ENCODE results near the gene ARFGAP3.

Gene ARFGAP3

DNA sequence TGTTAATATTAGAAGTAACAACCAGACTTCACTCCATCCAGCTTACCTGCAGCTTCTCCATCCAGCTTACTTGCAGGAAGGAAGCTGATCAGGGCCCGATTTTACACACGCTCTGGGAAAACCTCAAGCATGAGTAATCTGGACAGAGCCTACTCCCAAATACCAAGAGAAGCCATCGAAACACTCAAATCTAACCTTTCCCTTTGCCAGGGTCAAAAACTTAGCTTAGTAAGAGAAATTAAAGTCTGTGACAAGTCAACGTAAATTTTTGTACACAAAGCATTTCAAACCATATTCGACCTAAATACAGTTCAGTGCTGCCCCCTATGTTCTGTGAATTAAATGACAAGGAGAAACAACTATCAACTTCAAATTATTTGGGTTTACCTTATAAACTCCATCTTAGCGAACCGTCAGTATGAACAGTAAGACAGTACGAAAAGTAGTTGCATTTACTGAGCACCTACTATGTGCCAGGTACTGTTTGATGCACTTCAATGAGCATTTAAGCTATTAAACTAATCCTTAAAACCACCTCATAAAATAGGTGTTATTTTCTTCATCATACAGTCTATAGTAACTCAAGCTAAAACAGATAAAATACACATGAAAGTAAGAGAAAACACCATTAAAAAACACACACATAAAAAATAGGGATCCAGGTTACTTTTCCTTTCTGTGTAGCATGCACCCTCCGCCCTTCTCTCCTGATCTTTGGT, 36.9 kb downstream of the ARFGAP3 start:
- peak; percentile 63 for DNase-seq (ENCODE audit: low spot score)

DNA sequence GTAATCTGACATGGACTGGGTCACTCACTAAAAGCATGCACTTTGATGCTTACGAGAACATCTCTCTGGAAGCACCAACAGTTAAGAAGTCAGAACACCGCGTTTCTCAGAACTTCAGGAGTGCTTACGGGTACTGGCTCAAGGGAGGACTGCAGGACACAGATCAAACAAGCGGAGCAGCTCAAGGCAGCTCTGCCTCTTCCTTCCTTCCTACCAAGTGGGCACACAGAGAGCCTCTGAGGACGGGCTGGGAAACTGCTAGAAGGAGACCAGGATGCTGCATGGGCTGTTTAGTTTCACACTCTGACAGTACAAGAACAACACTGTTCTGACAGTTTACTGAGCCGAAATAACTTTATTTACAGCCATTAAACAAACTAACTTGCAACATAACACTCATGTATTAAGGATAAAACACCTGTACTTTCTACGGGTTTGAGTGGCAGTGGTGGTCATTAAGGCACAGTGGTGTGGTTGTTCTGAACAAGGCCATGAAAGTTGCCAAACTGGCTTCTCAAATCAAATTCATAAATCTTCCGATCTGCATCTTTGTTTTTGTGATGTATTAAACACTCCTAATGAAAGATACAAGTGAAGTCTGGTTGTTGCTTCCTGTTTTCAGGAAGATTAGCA, 37.5 kb downstream of the ARFGAP3 start:
- no peak for DNase-seq (ENCODE audit: low spot score)

DNA sequence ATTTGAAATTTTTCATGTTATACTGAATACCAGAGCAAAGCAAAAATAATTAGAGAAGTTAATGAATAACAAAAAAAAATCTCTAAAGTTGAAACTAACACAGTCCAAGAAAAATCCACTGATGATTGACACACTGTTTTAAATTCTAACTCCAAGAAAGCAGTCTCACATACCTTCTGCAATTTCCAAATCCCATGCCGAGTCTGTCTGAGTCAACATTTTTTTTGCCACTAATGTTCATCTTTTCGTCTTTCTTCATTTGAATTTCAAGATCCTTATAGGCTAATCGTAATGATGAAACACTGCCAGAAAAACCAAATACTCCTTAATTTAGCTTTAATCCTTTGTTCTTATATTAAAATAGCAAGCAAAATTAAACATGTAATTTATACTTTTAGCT, 39.5 kb downstream of the ARFGAP3 start:
- peak; percentile 29 for DNase-seq (ENCODE audit: low spot score)

DNA sequence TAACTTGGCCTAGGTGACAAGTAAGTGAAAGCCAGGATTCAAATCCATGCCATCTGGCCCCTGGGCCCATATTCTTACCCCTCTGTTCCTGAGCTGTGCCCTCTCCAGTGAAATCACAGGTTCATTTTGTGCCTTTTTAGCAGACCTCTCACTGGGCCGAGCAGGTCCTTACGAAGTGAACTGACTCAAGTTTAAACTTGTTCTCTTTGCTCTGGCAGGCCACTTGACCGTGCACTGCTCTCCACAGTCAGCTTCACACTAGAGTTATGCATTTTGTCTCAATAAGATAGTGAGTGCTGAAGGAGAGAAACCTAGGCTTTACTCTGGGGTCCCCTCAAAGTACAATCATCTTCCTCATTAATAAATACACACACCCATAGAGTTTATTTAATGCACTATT, 40.7 kb downstream of the ARFGAP3 start:
- no peak for DNase-seq (ENCODE audit: low spot score)

DNA sequence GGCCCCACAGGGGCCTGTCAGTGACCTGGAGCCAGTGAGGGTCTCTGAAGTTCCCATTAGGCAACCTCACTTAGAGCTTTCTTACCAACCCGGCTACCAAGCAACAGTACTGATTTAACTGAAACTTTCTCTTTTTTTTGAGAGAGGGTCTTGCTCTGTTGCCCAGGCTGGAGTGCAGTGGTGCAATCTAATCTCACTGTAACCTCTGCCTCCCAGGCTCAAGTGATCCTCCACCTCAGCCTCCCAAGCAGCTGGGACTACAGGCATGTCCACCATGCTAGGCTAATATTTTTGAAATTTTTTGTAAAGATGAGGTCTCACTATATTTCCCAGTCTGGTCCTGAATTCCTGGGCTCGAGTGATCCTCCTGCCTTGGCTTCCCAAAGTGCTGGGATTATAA, 42.5 kb downstream of the ARFGAP3 start:
- no peak for DNase-seq (ENCODE audit: low spot score)

DNA sequence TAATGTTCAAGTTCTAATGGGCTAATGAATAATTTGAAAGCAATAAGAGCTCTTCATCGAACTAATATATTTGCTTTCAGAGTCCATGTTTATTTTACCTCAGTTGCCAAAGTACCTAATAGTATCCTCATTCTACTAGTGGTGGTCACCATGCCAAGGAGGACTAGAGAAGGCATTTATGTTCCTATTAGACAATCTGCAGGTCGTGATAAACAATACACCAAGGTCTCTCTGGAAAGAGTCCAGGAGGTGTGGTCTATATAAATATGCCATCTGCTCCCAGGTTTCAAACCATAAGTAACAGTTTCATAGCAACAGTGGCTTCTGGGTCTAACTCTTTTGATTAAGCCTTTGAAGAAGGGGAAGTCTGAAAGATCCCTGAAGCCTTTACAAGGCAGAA, 42.9 kb downstream of the ARFGAP3 start:
- no peak for DNase-seq (ENCODE audit: low spot score)

DNA sequence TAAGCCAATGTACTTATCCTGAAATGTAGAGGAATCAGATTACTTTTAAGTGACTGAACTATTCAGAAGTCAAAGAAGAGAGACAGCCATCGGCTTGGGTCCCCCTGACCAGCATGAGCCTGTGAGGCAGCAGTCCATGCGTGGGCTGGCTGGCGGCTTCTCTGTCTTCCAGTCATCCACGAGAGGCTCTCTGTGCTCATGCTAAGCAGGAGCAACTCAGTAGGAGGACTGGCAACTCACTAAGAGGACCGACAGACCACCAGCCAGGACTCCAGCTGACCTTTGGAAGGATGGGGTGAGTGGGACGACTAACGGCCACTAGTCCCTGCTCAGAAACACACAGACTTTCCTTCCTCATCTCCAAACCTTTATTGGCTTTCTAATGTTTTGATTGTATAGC, 43.6 kb downstream of the ARFGAP3 start:
- no peak for DNase-seq (ENCODE audit: low spot score)

DNA sequence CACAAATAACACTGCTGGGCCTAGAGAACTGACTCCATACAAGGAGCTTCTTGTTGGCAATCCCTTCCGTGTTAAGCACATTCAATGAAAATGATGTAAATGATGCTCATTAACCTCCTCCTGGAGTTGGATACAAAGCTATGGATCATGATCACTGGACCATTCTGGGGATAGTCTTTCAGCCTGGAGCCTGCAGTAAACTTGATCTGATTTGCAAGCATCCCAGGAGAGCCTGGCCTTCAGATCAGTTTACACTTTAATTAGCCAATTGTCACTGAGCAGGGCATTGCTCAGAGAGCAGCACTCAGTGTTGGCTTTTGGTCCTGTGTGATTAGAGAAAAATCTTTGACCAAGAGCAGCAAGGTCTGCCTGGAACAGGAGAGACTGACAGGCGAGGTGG, 45.6 kb downstream of the ARFGAP3 start:
- no peak for DNase-seq (ENCODE audit: low spot score)

DNA sequence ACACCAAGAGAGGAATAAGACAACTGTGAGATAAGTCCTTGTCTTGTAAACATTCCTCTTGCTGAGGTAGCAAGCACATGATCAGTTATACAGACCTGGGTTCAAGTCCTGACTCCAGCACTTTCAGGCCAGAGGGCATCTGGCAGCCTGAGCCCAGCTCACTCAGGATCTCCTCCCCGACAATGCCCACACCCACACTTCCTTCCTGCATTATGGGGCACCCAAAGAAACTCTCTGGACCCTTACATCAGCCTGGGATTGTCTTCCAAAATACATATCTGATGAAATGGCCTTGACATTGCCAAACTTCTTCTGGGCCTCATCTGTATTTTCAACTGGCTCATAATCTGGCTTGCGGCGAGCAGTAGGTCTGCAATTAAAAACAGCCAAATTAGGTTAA, 48.6 kb downstream of the ARFGAP3 start:
- no peak for DNase-seq (ENCODE audit: low spot score)

DNA sequence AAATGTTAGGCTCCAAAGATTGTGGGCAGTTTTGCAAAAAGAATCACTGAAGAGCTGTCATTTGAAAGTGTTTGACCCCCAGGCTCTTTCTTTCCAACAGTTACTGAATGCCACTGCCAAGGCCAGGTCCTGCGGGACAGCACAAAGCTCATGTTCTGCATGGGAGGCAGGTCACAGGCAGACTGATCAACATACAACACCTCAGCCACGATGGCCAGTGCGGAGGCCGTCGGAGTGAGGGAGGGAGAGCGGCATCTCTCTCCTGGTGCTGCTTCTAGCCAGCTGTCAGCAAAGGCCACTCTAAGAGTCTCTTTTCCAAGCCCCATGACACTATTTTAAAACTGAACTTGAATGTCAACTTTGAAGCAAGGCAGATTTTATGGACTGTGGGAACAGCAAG, 49.9 kb downstream of the ARFGAP3 start:
- DNase-seq (ENCODE audit: low spot score): no peak

DNA sequence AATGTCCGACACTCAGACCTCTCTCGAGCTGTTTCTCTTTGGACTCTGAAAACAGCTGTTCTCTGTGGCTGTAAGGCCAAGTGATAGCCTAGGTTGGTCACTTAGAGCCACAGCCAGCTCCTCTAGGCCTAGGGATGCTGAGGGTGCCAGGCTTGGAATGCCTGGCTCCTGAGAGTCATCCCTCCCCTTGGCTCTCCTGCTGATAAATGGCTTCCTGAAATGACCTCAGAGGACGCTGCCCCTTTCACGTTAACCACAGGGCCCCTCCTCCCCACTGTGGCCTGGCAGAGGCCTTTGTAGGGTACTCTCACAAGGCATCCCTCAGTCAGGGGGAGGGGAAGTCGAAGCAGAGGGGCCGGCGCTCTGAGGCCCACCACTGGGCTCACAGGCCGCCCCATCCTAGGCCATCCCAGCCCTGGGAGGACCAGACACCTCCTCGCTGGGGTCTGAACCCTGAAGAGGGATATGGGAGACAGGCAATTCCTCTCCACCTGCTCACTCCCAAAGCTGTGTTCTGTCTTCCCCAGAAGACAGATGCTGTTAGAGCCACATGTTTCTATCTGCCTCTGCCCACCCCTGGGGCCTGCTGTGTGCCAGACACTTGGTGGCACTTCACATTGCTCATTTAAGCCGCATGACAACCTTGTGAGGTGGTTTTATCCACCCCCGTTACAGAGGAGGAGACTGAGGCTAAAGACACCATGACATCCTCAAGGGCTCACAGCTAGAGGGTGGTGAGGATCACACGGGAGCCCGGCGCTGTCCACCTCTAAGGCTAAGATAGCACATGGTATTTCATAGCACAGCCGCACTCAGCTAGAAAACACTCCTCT, 50.9 kb downstream of the ARFGAP3 start:
- no peak for DNase-seq (ENCODE audit: low spot score)

DNA sequence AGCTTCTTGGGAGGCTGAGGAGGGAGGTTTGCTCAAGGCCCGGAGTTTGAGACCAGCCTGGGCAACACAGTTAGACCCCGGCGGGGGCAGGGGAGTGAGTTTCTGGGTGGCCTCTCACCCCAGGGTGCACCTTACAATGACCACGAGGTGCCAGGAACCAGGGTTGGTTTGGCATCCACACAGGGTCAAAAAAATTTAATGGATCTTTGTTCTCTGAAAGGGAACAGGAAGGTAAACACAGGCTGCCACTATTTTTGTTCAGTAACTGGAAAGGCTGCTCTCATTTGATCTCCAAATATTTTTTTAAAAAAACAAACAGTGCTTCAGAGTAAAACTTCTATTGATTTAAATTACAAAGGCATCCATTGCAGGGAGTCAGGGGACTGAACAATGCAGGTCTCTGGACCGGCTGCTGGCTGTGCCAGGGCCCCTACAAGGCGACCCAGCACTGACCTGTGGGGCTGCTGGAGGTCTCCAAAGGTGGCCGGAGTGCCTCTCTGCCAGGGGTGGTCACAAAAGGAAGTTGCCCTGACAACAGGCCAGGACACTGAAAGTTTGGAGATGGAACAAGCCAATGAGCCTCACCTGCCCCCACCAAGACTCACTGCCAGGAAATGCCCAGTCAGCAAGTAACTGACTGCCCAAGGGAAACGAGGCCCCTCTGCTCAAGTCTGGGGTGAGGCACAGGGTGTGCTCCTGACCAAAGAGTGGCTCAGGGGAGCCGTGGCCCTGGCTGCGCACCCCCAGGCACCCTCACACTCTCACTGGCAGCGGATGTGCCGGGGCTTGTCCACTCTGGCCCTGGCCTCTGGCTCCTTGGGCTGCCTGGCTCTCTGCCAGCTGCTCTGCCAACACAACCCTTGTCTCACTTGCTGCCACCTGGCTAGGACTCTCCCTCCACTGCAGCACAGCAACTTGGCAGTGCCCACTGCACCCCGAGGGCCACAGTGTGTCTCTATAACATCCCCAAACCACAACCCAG, 51.8 kb downstream of the ARFGAP3 start:
- DNase-seq (ENCODE audit: low spot score): no peak

DNA sequence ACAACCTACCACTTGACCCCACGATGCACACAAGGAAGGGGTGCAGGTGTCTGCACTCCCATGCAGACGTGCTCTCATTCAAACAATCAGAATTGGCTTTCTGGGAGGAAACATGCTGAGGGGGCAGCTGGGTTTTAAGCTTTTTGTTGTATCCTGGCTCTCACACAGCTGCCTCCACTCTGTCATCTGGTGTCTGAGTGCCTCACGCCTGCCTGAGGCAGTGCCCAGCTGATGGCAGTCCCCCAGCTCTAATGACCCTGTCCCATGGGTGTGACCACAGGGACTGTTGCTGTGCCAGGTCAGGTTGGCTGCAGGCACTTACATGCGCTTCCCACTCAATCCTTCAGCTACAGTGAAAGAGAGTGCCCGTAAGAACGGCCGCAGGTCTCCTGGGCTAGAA, 53.7 kb downstream of the ARFGAP3 start:
- DNase-seq (ENCODE audit: low spot score): no peak

DNA sequence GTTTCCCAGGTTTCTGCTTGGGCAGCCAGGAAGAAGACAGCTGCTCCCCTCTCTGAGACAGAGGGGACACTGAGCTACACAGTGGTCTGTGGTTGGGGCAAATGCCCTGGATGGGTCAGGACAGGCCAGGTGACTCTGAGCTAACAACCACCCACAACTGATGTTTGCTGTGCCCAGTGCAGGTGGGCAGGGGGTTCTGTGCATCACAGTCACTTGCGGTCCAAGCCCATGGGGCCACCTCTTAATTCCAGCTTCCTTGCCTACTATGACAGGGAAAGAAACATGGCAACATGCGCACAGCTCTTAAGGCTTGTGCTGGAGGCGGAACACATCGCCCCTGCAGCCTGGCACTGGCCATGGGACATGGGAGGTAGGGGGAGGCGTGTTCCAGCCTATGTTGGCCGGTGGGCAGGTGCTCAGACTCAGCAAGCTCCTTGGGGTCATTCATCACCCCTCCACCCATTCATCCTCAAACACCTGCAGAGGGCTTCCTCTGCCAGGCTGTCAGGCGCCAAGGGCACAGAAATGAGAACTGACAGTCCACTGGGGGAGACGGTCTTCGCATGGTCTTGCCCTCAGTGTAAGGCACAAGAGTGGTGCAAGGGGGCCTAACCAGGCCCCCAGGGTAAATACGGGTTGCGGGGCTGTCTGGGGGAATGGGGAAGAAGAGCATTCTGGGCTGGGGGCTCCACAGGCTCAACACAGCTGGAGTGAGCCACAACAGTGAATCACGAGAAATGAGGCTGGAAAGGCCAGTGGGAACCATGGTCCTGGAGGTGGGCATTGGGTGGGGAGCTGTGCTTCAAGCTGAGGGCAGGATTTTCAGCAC, 55.6 kb downstream of the ARFGAP3 start:
- DNase-seq (ENCODE audit: low spot score): no peak

DNA sequence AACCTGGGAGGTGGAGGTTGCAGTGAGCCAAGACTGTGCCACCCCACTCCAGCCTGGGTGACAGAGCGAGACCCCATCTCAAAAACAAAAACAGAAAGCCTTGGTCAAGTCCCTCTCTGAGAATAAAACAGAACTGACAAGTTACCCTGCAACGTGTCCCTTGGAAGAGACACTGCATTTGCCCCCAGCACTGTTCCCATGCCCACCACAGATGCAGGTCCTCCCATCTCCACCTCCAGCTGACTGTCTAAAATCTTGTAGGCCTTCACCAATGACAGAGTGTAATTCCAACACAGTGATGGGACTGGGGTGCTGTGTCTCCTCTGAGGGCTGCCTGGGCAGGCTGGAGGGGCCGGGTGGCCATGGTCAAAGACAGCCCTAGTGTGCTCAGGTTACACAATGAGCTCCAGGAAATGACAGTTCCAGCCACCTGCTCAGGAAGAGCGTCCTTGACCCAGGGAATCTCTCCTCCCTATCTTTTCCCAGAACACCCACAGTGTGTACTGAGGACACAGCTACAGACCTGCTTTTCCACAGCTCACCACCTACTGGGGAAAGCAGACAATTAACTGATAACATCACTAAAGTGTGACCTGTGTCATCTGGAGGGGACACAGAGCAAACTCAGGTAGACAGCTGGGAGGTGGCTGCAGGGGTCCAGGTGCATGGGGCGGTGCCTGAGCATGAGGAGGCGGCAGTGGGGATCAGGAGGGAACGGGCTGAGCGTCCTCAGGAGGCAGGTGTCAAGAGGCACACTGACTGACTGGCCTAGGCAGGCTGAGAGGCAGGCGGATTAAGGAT, 56.4 kb downstream of the ARFGAP3 start:
- no peak for DNase-seq (ENCODE audit: low spot score)

DNA sequence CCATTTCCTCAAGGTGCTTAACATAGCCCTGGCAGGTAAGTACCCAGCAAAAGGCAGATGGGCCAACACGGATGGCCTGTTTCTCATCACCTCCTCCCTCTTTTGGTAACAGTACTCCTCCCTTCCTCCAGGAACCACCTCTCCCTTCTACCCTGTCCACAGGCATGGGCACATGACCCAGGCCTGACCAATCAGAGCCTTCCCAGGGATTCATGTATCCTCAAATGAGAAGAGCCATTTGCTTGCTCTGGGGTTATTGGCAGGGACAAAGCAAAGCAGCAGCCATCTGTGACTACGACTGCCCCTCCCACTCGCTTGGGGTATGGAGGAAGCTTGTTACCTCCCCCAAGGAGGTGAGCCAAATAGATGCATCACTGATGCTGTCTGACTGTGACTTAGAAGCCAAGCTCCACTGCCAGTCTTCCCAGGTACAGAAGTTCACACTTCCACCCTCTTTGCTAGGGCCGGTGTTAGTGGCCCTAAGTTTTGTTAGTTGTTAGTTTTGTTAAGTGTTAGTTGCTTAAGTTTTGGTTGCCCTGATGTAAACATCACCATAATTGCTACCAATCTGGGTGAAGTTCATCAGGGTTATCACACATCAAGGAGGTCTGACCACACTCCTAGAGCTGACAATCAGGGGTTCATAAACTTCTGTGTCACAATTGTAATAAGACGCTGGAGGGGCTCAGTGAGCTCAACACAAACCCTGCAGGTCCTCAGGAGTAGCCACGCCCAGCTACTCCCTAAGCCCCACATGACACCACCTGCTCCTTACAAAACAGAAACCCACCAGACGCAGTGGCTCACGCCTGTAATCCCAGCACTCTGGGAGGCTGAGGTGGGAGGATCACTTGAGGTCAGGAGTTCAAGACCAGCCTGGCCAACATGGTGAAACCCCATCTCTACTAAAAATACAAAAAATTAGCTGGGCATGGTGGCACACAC, 57.3 kb downstream of the ARFGAP3 start:
- no peak for DNase-seq (ENCODE audit: low spot score)

DNA sequence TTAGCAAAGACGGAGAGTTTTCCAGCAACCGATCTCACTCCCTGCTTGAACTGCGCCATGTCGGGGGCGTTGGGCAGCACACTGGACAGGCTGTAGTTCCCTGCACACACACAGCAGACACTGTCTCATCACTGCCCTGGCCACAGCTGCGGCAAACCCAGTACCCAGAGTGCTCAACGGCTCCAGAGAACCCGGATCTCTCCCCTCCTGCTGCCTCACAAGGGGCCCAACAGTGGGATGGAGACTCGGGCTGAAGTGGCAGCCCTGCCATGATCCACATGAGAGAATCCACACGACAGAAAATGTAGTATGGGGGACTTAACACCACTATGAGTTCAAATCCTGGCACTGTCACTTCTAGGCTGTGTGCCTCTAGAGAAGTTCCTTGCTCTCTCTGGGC, 58.0 kb downstream of the ARFGAP3 start:
- DNase-seq (ENCODE audit: low spot score): no peak

DNA sequence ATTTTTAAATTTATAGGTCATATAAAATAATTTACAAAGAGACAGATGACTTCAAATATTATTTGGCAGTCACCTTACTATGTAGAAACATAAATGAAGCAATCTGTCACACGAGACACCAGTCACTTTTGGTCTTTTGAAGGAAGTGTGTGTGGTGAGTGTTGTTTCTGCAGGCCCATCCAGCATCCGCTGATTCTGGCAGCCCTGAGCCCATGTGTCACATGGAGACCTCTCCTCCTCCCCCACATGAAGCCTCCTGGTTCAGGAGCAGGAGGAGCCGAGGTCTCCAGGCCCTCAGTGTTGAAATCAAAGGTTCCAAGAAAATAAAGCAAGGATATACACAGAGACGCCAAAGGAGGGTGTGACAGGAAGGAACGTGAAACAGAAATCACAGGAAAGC, 60.1 kb downstream of the ARFGAP3 start:
- DNase-seq (ENCODE audit: low spot score): no peak

DNA sequence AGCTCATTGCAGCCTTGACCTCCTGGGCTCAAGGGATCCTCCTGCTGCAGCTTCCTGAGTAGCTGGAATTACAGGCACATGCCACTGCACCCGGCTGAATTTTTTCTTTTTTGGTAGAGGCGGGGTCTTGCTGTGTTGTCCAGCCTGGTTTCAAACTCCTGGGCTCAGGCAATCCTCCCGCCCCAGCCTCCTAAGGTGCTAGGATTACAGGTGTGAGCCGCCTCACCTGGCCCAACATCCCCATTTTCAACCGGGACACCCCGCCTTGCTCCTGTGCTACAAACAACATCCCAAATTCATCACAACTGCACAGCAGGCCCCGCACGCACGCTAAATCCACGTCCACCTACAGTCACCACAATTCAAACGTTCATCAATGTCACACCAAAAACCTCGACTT, 61.0 kb downstream of the ARFGAP3 start:
- no peak for DNase-seq (ENCODE audit: low spot score)
